ENCODE measurements around the gene POLR2B.
"Not testable (repeated sequence)": the region's sequence is repeated elsewhere in the genome, so short reads cannot be mapped to it uniquely, and the experiment has no call there.

Gene POLR2B

DNA sequence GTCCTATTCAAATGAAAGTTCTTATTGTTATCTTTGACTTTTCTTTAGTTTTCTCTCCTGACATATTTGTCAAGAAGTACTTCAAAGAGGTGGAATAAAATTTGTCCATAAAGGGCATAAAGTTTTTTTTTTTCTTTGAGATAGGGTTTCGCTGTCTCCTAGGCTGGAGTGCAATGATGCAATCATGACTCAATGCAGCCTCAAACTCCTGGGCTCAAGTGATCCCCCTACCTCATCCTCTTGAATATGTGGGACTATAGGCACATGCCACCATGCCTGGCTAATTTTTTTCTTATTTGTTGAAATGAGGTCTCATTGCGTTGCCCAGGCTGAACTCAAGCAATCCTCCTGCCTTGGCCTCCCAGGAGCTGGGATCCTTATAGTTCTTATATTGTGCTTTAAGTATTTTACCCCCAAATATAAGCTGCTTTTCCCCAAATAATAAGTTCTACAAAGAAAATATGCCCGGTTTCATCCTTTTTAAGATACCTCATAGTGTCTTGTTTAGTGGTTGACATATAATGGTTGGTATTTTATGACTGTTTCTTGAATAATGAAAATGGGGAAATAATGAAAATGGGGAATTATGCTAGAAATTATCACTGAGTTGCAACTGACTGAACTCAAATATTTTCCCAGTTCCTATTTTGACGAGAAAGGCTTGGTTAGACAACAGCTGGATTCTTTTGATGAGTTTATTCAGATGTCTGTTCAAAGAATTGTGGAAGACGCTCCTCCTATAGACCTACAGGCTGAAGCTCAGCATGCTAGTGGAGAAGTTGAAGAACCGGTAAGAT is 11.6 kb downstream of the POLR2B start:
- DNase-seq: peak; percentile 19

GRCh38 chr4:56995525-56995924 is 16.8 kb downstream of the POLR2B start:
- DNase-seq: peak; percentile 3

DNA sequence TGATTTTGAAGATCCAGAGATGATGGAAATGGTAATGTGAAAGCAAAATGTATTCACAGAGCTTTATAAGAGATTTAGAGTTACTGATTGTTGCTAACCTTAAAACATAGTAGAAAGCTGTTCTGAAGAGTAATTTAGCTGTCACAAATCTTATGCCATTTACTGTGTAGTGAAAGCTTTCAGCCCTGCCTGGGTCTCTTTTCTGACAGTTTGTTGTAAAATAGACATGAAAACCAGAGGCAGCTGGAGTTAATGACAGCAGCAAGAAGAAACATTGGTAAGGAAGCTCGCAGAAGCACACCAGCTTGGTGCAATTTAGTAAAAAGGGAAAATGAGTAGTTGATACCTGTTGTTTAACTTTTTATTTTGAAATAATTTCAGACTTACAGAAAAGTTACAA is 21.1 kb downstream of the POLR2B start:
- no peak for DNase-seq

DNA sequence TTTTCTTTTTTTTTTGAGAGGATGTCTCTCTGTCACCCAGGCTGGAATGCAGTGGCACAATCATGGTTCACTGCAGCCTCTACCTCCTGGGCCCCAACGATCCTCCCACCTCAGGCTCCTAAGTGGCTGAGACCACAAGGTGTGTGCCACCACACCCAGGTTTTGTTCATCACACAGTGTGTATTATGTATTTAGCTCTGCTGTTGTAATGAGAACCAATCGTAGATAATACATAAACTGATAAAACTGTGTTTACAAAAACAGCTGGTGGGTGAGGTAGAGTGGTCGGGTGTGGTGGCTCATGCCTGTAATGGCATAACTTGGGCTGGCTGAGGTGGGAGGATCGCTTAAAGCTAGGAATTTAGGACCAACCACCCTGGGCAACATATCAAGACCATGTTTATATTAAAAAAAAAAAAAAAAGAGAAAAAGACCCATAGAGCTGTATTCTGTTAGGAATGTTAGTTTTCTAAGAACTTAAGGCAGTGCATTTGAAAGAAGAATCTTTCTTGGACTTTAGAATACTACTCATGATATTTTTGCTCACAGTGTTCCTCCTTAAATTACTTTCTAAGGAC is 34.9 kb downstream of the POLR2B start:
- DNase-seq: no peak

DNA sequence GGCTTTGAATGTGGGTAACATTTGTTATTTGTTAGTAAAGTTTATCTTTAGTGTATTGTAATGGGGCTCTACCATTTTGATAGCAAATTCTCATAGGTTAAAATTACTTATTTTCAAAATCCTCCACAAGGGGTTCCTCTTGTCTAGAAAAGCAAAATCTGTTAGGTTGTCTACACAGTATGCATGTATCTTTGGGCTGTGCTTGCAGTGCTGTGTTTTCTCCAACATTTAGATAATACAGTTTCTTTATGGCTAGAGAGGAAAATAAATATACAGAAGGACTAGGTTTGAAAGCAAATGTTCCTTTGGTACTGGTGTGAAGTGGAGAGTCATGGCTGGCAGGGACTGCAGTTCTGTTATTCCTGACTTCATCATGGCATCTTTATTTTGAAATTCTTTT is 40.3 kb downstream of the POLR2B start:
- no peak for DNase-seq

DNA sequence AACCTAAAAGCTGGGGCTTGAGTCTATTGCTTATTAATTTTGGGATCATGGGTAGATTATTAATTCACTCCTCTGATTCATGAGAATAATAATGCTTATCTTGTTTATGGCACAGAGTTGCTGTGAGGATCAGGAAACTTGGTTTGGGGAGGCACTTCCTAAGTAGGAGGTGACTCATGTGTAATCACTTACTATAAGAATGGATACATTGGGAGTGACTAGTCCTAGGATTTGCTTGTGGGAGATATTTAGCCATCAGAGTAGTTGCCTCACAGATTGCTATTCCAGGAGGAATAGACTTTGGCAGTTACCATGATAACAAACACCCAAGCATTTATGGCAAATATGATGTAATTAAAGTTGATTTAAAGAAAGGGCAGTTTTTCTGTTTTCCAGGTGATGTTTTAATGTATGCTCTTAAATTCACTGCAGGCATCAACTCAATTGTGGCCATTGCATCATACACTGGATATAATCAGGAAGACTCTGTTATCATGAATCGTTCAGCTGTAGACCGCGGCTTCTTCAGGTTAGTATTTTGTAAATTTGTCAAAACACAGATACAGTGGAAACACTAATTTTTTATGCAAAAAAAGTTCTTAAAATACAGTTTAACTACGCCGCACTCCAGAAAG is 41.9 kb downstream of the POLR2B start:
- DNase-seq: peak; percentile 90

GRCh38 chr4:57023104-57023503 is 44.4 kb downstream of the POLR2B start:
- peak; percentile 83 for DNase-seq

GRCh38 chr4:57034520-57034919 is 55.8 kb downstream of the POLR2B start:
- DNase-seq: no peak

DNA sequence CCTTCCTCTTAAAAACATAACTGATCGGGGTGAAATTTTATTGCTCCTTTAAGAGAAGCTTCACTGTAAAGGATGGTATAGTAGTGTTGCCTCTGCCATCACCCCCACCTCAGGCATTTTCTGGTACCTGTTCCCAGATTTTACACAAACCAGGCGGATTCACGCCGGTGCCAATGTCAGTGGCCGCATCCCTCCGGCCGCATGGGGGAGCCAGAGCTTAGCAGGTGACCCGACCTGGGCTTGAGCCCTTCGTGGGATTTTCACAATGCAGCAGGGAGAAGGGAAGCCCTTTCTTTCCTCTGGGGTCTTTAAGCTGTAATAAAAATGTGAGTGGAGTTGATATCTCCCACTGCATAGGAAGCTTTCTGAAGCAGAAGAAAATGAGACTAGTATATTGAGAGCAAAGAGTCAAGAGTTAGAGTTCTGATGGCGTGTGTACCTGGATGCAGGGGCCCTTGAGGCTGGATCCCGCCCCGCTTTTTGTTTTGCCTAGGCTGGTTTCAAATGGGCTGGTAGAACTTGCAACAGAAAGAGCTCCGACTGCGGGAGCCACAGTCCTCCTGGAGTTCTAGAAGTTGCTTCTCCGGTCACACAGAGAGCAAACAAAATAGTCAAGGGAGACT is 59.4 kb downstream of the POLR2B start:
- peak; percentile 40 for DNase-seq

GRCh38 chr4:57039345-57039744 is 60.6 kb downstream of the POLR2B start:
- DNase-seq: no peak

DNA sequence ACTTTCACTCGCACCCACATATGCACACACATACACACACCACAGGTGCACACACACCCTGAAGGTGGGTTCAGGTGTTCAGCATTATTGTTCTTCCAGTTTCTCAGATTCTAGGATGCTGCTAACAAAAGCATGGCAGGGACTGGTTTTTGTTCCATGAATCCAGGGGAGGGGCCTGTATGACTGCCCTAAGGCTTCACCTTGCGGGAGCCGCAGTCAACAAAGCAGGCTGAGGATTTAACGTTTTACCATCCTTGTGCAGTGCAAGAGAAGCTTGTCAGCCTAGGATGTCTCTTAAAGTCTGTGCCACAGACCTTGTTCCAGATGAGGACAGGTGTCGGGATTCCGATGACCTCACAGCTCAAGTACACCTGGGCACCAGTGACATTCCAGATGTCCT is 61.8 kb downstream of the POLR2B start:
- DNase-seq: no peak

GRCh38 chr4:57041020-57041419 is 62.3 kb downstream of the POLR2B start:
- no peak for DNase-seq

- DNase-seq: no peak
These were observed 64.0 kb downstream of the POLR2B start for GRCh38 chr4:57042711-57043169.

GRCh38 chr4:57043347-57044251 is 64.9 kb downstream of the POLR2B start:
- peak; percentile 18 for DNase-seq

GRCh38 chr4:57044279-57044678 is 65.6 kb downstream of the POLR2B start:
- DNase-seq: no peak

DNA sequence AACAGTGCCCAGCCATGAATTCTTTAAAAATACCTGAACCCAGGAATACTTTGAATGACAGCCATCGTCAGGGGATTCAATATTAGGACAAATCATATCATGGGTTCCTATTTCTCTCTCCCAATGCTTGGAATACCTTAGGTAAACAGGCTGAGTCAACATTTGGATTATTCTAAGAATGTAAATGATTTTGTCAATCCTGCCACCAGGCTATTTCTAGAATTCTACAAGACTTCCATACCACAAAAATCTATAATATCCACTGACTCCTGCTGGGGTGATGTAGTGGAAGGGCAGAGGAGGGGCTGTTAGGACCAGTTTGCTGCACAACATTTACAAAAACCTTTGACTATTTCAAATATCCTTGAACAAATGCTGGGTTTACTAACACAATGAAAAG is 66.3 kb downstream of the POLR2B start:
- DNase-seq: no peak

DNA sequence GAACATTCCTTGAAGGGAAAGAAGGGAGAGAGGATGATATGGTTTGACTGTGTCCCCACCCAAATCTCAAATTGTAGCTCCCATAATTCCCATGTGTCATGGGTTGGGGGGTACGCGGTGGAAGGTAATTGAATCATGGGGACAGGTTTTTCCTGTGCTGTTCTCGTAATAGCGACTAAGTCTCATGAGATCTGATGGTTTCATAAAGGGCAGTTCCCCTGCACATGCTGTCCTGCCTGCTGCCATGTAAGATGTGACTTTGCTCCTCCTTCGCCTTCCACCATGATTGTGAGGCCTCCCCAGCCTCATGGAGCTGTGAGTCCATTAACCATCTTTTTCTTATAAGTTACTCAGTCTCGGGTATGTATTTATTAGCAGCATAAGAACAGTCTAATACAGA is 68.3 kb downstream of the POLR2B start:
- DNase-seq: not testable (repeated sequence)

- peak; percentile 27 for DNase-seq
These were observed 70.1 kb downstream of the POLR2B start for GRCh38 chr4:57048590-57049304.

- no peak for DNase-seq
These were observed 72.4 kb downstream of the POLR2B start for GRCh38 chr4:57051095-57051494.

DNA sequence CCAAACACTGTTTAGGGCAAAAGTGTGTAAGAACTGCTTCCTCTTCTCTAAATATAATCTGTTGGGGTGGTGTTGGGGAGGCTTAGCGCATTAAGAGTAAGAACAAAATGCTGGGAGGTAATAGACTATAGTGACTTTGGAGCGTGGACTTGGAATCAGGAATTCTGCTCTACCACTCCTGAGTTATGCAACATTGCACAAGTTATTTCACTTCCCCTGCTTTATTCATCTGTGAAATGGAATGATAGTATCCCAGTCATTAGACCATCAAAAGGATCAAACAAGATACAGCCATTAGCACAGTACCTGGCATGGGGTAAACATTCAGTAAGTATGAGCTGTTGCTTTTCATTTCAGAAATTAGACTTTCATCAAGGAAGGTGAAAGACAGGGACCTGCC is 72.8 kb downstream of the POLR2B start:
- no peak for DNase-seq

- DNase-seq: peak; percentile 96
These were observed 74.8 kb downstream of the POLR2B start for GRCh38 chr4:57053508-57053907.

DNA sequence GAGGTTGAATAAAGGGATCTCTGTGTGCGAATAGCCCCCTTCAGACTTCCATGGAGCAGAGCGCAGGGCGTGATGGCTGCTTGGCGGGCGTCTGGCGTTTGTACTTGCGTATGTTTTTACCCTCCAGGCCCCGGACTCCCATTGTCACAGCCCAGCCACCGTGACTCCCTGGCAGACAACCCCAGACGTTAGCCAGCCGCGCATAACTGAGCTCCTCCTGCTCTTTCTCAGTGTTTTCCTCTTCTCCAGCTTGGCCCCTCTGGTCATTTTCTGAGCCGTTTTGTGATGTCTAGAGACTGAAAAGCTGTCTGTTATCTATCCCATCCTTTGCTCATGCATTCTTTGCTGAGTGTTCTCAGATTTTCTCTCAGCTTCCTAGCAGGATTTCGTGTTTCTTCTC is 77.2 kb downstream of the POLR2B start:
- no peak for DNase-seq

Measured in NCI-H226 (cell line).